SW480 (cell line): ENCODE data around the gene STN1.
"Not testable (repeated sequence)": the region's sequence is repeated elsewhere in the genome, so short reads cannot be mapped to it uniquely, and the experiment has no call there.

ENCODE experiments used
- DNase-seq: peaks from one replicate; pipeline ENCODE4 v3.0.0-alpha.2; 2016; ENCODE audit warnings: low spot score

STN1 gene

DNA sequence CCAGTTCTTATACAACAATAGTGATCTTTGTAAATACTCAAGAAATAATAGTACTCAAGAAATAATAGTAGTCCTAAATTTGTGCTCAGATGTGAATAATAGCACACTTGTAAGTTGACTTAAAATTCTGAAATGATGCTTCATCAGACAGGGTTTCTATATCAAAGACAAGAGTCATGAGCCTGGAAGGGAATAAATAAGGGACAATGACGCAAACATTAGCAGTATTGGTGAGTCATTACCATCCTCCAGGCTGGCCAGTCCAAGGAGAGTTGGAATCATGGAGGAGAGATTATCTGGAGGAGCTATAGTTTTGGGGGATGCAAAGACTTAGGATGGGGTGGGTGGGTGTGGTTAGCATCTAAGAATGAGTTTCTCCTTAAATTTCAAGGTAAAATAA is 56.5 kb downstream of the STN1 start:
- DNase-seq = no peak

DNA sequence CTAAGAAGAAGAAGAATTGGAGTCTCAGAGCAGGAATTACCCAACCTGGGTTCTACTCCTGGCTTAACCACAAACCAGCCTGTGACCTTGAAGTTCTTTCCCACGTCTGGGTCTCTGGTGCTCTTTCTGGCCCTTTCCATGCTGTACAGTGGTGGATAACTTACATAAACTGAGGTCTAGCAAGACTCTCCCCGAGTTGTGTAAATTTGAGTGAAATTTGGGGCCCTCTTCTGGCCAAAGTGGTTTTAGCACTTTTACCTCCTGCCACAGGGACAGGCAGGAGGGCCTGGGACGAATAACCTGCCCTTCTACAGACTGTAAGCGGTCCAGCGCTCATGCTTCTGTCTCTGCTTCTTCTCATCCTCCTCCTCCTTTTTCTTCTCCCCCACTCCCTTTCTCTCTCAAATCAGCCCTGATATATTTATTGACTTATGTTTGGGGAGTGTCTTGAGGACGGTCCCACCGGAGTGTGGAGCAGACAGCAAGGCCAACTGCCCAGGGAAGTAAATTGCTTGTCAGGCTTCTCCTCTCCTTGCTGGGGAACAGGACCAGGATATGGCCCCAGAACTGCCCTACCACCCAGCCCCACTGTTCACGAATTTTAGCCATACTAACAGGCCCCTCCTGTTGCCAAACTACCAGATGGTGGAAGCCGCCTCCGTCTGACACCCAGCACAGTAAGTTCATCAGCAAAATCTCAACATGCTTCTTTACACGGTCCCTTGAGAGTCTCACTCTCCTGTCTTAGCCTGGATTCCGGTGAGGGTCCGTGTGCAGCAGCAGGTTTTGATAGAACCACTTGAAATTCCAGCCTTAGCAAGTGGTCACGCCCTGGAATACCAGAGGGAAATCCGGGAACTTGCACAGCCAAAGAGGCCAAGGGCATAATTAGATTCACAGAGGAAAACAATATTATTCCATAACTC is 58.6 kb downstream of the STN1 start:
- DNase-seq = peak; percentile 67

DNA sequence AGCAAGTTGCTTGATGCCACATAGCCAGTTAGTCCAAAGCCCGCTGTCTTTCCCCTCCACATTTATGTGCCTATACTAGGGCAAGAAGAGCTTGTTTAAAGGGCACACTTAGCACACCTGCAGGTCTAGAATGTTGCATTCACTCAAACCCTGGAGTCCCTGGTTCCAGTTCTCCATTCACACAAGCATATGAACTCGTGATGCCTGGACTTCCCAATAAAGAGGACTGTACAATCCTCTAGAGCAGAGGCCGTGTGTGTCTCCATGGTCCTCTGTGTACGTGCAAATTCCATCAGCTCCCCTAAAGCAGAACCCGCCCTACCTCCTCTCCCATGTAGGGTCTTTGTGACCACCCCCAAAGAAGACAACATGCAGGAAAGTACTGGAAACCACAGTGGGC is 59.6 kb downstream of the STN1 start:
- DNase-seq = no peak

DNA sequence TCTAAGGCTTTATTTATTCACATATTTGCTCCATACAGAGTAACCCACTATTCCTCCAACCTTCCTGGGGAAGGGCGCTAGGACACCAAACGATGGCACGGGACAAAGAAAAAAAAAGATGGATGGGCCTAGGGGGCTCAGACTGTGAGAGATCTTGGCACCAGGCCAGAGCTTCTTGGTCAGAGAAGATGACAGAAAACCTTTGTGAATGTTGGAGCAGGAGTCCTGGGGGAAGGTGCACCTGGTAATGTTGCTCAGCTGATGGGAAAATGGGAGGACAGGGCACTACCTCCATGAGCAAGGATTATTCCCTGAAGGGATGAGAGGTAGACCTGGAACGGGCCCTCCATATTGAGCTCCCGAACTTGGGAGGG is 61.2 kb downstream of the STN1 start:
- DNase-seq = no peak

DNA sequence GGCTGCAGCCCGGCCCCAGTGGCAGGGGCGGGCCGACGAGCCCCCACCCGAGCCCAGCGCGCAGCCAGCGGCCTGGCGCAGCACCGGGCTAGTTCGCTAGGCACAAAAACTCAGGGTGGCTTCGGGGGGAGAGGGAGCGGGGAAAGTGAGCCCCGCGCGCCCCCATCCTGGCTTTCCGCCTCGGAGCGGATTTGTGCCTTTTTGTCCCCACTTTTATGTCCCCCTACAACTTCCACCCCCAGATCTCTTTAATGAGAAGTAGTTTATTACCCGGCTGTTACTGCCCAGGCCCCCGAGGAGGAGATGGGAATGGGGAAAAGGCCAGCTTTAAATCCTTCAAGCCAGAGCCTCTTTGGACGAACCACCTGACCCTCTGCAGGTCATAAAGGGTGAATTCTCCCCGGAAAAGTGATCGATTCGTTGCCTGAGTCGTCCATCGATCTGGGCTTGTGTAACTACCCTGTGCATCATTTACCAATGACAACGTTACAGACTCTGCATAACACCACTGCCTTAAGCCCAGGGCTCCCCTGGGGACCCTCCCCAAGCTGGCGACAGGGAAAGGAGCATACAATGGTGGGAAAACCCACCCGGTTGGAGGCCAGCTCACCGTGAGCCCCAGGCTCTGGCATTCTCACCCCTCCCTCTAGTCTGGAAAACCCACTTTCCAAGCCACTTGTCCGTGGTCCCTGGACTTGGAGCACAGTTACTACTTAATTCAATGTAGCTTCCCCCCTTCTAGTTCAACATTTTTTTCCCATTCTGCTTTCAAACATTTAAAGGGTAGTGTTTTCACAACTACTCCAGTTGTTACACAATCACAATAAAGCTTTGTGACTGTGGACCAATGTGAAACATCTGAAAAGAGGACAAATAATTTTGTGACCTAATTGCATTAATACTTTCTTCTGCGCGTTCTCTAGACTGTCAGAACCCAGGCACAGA is 61.9 kb downstream of the STN1 start:
- no peak for DNase-seq

DNA sequence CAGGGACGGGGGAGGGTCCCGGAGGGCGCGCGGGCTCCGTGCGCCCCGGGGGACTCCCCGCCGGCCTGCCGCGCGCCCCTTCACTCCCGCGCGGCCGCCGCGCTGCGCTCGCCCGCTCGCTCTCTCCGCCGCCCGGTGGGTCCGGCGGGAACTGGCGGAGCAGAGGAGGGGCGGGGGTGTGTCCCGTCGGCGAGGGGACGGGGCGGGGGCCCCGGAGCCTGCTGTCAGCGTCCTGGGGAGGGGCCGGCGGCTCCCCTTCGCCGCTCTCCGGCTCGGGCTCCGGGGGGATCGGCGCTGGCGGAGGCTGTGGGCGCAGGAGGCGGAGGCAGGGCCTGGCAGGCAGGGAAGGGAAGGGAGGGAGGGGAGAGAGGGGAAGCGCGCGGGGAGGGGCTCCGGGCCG is 62.6 kb downstream of the STN1 start, which contains the start of gene SH3PXD2A:
SH3PXD2A (minus strand) TSS at position 153 of the 400 bp plus-strand sequence. CDS start 310 bp downstream, outside the sequence.
- DNase-seq = no peak

DNA sequence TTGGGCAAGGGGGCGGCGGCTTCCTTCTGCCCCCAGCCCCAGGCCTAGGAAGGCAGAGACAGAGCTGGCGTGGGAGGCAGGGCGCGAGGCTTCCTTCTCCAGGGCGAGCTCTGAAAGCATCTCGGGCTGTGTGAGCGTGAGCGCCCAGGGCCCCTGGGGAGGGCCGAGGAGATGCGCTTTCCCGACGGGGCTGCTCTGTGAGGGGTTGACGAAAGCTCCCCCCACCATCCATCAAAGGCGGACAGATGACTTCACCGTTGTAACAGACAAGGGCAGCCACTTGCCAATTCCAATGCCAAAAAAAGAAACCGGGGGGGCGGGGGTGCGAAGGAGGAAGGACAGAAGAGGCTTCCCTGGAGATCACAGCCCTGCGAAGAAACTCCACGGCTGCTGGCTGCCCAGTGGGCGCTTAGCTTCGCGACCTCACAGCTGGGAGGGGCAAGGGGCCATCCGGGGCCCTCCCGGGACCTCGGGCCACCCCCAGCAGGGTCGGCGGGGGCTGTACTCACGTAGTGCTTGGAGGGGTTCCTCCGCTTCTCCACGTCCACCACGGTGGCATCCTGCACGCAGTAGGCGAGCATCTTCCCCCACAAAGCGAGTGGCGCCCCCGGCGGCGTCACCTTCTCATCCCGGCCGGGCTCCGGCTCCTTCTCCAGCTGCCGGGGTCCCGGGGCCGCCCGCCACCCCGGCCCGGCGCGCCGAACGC is 63.1 kb downstream of the STN1 start:
- no peak for DNase-seq

DNA sequence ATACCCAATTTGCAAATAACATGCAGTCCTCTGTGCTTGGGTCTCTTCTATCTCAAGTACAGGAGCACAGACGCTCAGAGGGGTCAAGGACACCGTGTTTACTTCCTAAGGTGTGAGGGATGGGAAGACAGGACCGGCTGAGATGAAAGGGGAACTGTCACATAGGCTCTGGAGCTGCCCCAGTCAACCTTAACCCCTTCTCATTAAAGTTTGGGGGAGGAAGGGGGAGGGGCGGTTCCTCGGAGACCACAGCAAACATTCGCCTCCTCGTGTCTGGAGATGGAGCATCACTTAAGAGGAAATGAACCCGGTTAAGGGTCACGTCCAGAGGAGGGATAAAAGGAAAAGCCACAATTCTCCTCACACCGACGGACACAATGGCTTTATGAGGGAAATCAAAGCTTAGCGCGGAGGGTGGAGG is 63.7 kb downstream of the STN1 start:
- DNase-seq = peak; percentile 28

DNA sequence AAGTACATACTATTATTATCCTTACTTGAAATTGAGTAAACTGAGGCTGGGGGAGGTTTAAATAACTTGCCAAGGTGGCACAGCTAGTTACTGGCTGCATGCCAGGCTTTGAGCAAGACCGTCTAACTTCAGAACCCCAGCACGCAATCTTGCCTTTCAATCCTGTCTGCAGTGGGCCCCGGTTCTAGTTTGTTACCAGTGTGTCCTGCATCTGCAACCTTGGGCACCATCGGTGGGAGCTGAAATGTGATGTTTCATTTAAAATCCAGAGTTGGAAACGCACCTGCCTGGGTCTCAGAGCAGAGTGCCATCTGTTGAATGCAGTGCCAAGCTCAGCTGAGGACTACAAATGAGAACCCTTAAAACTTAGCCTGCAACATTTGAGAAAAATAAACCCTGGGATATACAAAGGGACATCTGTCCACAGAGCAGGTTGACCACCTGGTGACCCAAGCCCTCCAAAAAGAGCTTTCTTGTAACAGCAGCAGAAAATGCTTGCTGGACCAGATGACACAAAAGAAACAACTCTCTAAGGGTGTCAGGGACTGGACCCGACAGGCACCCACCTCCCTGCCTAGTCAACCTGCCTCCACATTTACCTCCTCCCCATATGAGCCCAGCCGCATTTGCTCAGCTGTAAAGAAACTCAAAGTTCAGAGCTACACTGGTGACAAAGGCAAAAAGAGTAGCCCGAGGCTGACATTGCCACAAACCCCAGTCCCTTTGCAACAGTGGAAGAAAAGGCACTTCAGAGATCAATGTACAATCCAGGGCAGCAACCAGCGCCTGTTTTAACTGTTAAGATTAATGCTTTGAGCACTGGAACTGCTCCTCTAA is 64.3 kb downstream of the STN1 start:
- DNase-seq = no peak

DNA sequence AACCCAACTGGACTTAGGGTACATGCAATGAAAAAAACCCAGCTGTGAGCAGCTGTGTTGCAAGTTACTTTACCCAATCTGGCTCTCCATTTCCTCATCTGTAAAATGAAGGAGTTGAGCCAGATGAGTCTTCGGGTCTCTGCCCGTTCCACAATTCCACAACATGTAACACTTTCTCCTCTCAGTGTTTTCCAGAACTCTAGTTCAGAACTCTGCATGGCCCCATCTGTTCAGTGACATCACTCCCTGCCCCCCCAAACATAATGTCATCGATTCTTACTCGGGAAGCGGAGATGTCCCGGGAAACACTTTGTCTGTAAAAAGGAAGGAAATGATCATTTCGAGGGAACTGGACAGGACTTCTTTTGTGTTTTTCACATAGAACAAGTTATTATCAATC is 65.1 kb downstream of the STN1 start:
- DNase-seq = no peak

DNA sequence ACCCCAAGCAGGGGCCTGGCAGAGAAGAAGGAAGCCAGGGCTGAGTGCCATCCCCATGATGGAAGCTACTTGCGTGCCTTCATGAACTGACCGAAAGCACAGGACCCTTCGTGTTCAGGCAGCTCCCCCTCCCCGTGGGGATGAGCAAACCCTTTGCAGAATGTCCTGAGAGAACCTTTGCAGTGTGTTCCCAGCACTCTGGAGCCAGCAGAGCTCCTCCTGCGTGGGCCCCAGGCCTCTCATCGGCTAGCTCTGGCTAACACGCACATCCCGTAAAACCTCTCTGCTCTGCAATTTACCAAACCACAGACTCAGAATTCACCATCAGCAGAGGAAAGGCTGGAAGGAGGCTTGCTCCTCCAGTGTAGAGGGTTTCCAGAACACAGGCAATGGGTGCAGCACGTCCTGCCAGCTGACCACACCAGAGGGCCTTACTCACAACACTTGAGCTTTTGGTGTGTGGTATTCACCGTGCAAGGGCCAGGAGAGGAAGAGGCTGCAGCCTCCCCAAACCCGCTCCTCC is 65.7 kb downstream of the STN1 start:
- no peak for DNase-seq

DNA sequence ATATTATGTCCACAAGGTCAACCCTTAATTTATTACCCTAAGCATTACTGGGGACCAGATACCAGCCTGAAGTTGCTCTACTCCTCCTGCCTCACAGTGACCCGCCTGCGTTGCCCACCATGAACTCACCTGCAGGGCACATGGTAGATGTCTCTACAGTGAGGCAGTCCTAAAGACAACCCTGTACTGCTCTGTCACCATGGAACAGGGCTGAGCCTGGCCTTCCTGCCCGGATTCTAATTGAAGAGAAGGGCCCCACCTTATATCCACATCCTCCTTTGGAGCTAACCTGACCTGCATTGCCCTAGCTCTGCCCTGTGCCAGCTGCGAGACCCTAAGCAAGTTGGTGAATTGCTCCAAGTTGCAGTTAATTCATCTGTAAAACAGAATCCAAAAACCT is 66.7 kb downstream of the STN1 start:
- DNase-seq = no peak

DNA sequence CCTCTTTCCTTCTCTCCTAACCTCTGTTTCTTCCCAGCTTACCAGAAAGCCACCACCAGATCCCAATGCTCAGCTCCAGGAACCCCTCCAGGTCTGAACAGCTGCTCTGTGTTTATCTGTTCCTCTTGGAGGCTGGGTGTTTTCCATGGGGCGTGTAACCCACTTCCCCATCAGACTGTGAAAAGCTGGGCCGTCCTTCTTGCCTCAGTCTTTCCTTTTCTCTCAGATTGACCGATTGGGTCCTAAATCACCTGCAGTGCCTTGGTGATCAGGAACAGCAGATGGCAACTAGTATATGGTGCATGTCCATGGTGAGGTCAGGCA is 67.5 kb downstream of the STN1 start:
- DNase-seq = no peak

DNA sequence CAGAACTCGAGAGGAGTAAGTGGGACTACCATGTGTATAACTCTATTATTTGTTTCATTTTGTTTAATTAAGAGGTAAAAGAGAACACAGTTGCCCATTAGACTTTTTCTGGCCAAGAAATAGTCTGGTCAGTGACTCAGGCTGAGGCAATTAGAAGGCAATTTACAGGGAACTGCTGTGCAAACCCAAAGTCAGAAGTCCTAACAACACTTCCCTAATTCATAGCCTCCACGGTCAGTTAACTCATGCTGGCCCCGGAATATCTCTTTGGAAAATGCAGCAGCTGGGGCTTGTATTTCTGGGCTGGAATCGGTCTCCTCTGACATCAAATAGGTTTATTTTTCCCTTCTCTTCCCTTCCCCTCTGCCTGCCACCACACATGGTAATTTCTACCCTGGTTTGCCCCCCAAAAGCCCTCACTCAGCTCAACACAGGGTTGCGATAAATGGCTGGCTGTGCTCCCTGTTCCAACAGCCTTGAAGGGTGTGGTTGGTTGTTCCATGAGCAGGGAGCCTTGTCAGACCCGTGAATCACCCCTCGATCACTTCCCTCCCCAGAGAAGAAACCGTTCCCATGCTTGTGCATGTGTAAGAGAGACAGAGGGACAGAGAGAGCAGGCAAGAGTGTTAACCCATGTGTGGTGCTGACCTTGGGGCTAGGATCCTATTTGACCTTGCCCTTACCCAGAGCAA is 68.0 kb downstream of the STN1 start:
- no peak for DNase-seq

DNA sequence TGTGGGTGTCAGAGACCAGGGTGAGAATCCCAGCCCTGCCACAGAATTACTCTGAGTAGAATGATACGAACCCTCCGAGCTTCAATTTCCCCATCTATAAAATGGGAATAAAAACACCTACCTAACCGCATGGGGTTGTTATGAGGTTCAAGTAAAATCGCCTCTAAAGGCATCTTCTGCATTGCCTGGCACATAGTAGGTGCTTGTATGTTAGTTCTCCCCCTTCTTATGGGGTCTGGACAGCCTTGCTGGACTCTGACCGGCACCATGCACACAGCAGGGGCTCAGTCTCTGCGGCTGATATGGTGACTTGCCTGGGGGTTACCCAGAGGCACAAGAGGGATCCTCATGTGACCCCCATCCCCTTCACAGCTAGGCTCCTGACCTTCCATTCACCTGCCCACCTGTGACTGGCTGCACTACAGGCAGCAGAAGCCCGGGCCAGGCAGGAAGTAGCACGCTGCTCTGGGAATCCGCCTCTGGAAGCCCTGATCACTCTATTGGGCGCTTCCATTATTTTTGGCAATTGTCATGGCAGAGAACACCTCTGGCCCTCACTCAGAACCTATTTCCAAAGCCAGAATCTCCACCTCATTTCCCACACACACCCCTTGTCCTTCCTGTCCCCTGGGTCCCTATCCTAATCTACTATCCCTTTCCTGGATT is 68.6 kb downstream of the STN1 start:
- no peak for DNase-seq

DNA sequence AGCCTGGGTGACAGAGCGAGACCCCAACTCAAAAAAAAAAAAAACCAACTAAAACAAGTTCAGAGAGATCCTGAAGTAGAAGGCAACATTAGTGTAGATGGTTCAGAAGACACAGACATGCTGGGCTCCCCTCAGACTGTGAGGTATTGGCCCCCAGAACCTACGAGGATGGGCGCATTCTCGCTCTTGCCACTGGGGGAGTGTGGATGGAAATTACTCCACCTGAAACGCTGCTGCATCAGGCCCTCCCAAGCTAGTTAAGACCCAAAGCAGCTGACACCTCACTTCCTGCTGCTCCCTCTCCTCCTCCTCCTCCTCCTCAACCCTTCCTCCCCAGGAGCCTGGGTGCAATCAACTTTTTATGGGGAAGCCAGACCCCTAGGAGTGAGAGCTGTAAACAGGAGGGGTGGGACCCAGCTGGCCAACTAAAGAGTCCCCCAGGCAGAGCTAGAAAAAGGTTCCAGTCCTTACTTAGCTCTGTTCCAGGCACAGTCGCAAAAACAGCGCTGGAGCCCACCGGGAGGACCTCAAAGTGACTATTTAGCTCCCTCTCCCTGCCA is 70.0 kb downstream of the STN1 start:
- DNase-seq = no peak

DNA sequence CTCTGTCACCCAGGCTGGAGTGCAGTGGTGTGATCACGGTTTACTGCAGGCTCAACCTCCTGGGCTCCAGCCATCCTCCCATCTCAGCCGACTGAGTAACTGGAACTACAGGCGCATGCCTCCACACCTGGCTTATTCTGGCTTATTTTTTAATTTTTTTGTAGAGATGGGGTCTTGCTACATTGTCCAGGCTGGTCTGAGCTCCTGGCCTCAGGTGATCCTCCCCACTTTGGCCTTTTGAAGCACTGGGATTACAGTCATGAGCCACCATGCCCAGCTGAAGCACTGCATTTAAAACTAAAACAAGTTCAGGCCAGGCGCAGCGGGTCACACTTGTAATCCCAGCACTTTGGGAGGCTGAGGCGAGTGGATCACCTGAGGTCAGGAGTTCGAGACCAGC is 70.6 kb downstream of the STN1 start:
- DNase-seq = no peak

DNA sequence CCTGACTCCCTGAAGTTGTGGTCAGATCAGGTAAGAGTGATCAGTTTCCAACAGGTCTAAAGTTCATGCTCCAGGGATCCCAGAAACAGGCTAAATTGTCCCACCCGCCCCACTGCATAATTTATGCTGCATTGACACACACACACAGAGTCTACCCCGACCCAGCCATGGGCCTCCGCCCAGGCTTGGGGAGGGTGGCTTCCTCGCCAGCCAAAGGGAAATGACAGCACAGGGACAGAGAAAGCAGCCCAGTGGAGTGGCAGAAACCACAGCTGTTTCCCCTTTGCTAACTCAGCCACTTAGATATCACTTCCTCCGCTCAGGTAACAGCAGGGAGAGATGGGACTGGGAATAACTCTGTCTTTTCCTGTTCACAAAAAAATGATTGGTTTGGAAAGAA is 72.0 kb downstream of the STN1 start:
- no peak for DNase-seq

DNA sequence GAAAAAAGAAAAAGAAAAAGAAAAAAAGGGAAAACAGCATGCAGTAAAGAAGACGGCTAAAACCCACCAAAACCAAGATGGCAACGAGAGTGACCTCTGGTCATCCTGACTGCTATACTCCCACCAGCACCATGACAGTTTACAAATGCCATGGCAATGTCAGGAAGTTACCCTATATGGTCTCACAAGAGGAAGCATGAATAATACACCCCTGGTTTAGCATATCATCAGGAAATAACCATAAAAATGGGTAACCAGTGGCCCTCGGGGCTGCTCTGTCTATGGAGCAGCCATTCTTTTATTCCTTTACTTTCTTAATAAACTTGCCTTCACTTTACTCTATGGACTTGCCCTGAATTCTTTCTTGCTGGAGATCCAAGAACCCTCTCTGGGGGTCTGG is 72.6 kb downstream of the STN1 start:
- DNase-seq = not testable (repeated sequence)
